B cell (primary cell): ENCODE results near the gene COX6A2.

Experiments used
- EZH2 ChIP-seq: IDR thresholded peaks from 2 replicates; pipeline ENCODE4 v1.6.1; 2012; ENCODE audit warnings: borderline replicate concordance, low read depth, mild to moderate bottlenecking, moderate library complexity, low read length; ENCODE audit not compliant: insufficient read depth, poor library complexity, severe bottlenecking
- TF ChIP-seq, protein P1 (sequence below): fragments of 200-600 bp; IDR thresholded peaks from one replicate; pipeline ENCODE4 v1.8.0; 2022; ENCODE audit warnings: antibody characterized with exemption, mild to moderate bottlenecking

DNA sequence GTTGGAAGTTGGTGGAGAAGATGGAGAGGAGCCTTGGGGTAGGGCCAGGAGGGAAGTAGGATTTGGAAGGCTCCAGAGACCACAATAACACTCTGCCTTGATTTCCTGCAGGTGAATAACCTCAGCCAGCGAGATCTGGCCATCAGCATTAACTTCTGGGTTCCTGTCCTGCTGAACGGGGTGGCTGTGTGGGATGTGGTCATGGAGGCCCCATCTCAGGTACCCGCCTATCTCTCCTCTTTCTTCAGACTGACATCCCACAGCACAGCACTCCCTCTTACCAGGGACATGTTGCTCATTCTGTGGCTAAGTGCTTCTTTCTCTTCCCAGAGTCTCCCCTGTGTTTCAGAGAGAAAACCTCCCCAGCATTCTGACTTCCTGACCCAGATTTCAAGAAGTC lies 4.9 kb downstream of the COX6A2 start:
- TF ChIP-seq, protein P1, sequence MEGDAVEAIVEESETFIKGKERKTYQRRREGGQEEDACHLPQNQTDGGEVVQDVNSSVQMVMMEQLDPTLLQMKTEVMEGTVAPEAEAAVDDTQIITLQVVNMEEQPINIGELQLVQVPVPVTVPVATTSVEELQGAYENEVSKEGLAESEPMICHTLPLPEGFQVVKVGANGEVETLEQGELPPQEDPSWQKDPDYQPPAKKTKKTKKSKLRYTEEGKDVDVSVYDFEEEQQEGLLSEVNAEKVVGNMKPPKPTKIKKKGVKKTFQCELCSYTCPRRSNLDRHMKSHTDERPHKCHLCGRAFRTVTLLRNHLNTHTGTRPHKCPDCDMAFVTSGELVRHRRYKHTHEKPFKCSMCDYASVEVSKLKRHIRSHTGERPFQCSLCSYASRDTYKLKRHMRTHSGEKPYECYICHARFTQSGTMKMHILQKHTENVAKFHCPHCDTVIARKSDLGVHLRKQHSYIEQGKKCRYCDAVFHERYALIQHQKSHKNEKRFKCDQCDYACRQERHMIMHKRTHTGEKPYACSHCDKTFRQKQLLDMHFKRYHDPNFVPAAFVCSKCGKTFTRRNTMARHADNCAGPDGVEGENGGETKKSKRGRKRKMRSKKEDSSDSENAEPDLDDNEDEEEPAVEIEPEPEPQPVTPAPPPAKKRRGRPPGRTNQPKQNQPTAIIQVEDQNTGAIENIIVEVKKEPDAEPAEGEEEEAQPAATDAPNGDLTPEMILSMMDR, result no peak
- no peak for TF ChIP-seq EZH2
